CD14-positive monocyte (primary cell): Measurements from ENCODE around the gene WDR64. TPM values are rescaled to one million over a fixed set of nuclear protein-coding genes. Genes with fewer than 3 reads are reported as not detected.

Source experiments
- DNase-seq, 3 donors: peaks; one replicate each; pipeline ENCODE4 v3.0.0-alpha.2; 2011 to 2022
- H2AFZ ChIP-seq: 2 replicates; pipeline ENCODE4 v1.6.0; 2012; ENCODE audit warnings: mild to moderate bottlenecking, low read depth, low read length, inconsistent platforms; ENCODE audit not compliant: insufficient read depth, poor library complexity, severe bottlenecking
- H3K27ac ChIP-seq, 2 donors: 1 replicate in 1 of 2; 2 replicates in 1 of 2; pipeline ENCODE4 v1.5.1; 2012 to 2013; ENCODE audit warnings: low read length in 2 of 2, control low read depth in 1 of 2, inconsistent platforms in 1 of 2, low read depth in 1 of 2, mild to moderate bottlenecking in 1 of 2
- H3K27me3 ChIP-seq, 2 donors: one replicate each; pipeline versions ENCODE4 v1.6.0 to v1.6.1; 2011 to 2013; ENCODE audit warnings: low read length in 2 of 2; ENCODE audit not compliant: control insufficient read depth in 2 of 2, insufficient read depth in 2 of 2
- H3K36me3 ChIP-seq, 2 donors: replicated peaks in 1 of 2; 1 replicate in 1 of 2; 2 replicates in 1 of 2; pipeline versions ENCODE4 v1.5.1 to v1.6.1; 2012 to 2013; ENCODE audit warnings: low read length in 2 of 2, control low read depth in 1 of 2, inconsistent platforms in 1 of 2, mild to moderate bottlenecking in 1 of 2; ENCODE audit not compliant: insufficient read depth in 2 of 2, control insufficient read depth in 1 of 2
- H3K4me1 ChIP-seq, 2 donors: 1 replicate in 1 of 2; 2 replicates in 1 of 2; pipeline versions ENCODE4 v1.5.1 to v1.6.1; 2012 to 2013; ENCODE audit warnings: low read length in 2 of 2, control low read depth in 1 of 2, inconsistent platforms in 1 of 2, mild to moderate bottlenecking in 1 of 2, moderate library complexity in 1 of 2; ENCODE audit not compliant: insufficient read depth in 2 of 2, control insufficient read depth in 1 of 2
- H3K4me2 ChIP-seq: replicated peaks from 2 replicates; pipeline ENCODE3; 2012; ENCODE audit warnings: low read length, moderate library complexity, mild to moderate bottlenecking; ENCODE audit not compliant: poor library complexity, severe bottlenecking; ENCODE audit errors: extremely low read depth
- H3K4me3 ChIP-seq, 3 experiments: fragments of 200-600 bp in 1 of 3; sonication (generic) in 1 of 3; replicated peaks in 1 of 3; 1 replicate in 2 of 3; 2 replicates in 1 of 3; pipeline ENCODE4 v1.5.1; 2011 to 2013; ENCODE audit warnings: low read length in 3 of 3, mild to moderate bottlenecking in 3 of 3, control low read depth in 2 of 3, low read depth in 2 of 3, inconsistent platforms in 1 of 3, moderate library complexity in 1 of 3
- H3K79me2 ChIP-seq: 2 replicates; pipeline ENCODE4 v1.6.0; 2012; ENCODE audit warnings: mild to moderate bottlenecking, control low read depth, inconsistent platforms, low read length, moderate library complexity; ENCODE audit not compliant: insufficient read depth
- H3K9ac ChIP-seq: 2 replicates; pipeline ENCODE4 v1.6.0; 2017; ENCODE audit warnings: low read length, mild to moderate bottlenecking; ENCODE audit not compliant: insufficient read depth, poor library complexity, severe bottlenecking
- H3K9me3 ChIP-seq, 2 donors: replicated peaks in 1 of 2; 1 replicate in 1 of 2; 2 replicates in 1 of 2; pipeline versions ENCODE4 v1.5.1 to v1.6.1; 2012 to 2013; ENCODE audit warnings: low read length in 2 of 2, control low read depth in 1 of 2; ENCODE audit not compliant: control insufficient read depth in 1 of 2, insufficient read depth in 1 of 2
- H4K20me1 ChIP-seq: 2 replicates; pipeline ENCODE4 v1.6.0; 2012; ENCODE audit warnings: mild to moderate bottlenecking, low read length, control low read depth, moderate library complexity; ENCODE audit not compliant: insufficient read depth
- H3K27ac Mint-ChIP-seq, 7 donors: one replicate each; pipeline ENCODE4 v1.8.0; 2020; ENCODE audit warnings: mild to moderate bottlenecking in 7 of 7, mixed read lengths in 7 of 7, moderate library complexity in 6 of 7, inconsistent platforms in 2 of 7
- H3K27me3 Mint-ChIP-seq, 3 donors: one replicate each; pipeline ENCODE4 v1.8.0; 2021 to 2022; ENCODE audit warnings: low read depth in 3 of 3, mild to moderate bottlenecking in 3 of 3, mixed read lengths in 3 of 3, moderate library complexity in 3 of 3, inconsistent platforms in 1 of 3
- H3K36me3 Mint-ChIP-seq, 2 donors: one replicate each; pipeline ENCODE4 v1.8.0; 2020; ENCODE audit warnings: mixed read lengths in 2 of 2, inconsistent platforms in 1 of 2, mild to moderate bottlenecking in 1 of 2
- H3K4me1 Mint-ChIP-seq: one replicate; pipeline ENCODE4 v1.8.0; 2020; ENCODE audit warnings: mild to moderate bottlenecking, mixed read lengths
- H3K4me3 Mint-ChIP-seq, 2 donors: one replicate each; pipeline ENCODE4 v1.8.0; 2020; ENCODE audit warnings: mild to moderate bottlenecking in 2 of 2, mixed read lengths in 2 of 2, moderate library complexity in 1 of 2
- H3K9me3 Mint-ChIP-seq, 7 donors: one replicate each; pipeline ENCODE4 v1.8.0; 2020 to 2022; ENCODE audit warnings: mixed read lengths in 7 of 7, mild to moderate bottlenecking in 6 of 7, moderate library complexity in 6 of 7, inconsistent platforms in 2 of 7
- CTCF ChIP-seq: fragments of 200-600 bp; IDR thresholded peaks from one replicate; pipeline ENCODE4 v1.8.0; 2022; ENCODE audit warnings: antibody characterized with exemption, mild to moderate bottlenecking
- WGBS: methylation state at CpG from one replicate; pipeline ENCODE4 v1.1.5; 2013; ENCODE audit warnings: missing lambda C conversion rate; ENCODE audit not compliant: insufficient coverage; 5-methylcytosine and 5-hydroxymethylcytosine counted together
- intact Hi-C, 2 donors: fragments of 100-400 bp; cut with micrococcal nuclease; formaldehyde crosslinking; loops; one replicate each; pipeline versions ENCODE4 v1.15.0 to v1.15.1; 2023
- polyA plus RNA-seq, 3 donors: library from polyadenylated mRNA; depleted of rRNA in 1 of 3; unstranded in 2 of 3; stranded (reverse) in 1 of 3; fragments of 300-500 nt in 2 of 3; fragments of >200 nt in 1 of 3; fragmentation: Illumina TruSeq in 2 of 3; gene quantifications; 1 replicate in 2 of 3; 2 replicates in 1 of 3; pipeline ENCODE4 v1.2.3, GENCODE V29; 2012 to 2021

The WDR64 gene
- polyA plus RNA-seq, 3 donors: not detected

DNA sequence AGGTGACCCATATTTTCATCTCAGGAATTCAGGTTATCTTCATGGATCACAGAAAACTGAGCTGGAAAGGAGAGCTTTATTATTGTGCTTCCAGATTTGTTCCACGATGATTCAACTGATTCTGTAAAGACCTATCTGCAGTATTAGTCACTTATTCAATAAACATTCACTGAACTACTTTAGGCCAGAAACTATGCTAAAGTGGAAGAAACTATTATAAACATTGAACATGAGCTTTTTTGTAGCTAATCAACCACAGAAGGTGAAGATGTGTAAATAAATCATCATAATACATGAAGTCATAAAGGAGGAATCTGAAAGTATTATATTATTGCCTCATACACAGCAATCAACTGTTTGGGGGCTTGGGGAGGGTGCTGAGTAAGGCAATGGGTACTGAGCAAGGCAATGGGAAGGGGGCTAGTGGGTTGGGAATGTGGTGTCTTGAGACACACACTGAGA is 165.3 kb downstream of the WDR64 start:
- Mint-ChIP-seq H3K4me1 (peaks cover 55% of the 10 kb centered on the region), H3K27me3 (no peaks in the 10 kb centered on the region), H3K4me3 (peak overlapping the region in 1 of 2 donors; percentile 21), H3K36me3 (no peaks in the 10 kb centered on the region), H3K9me3 (no peaks in the 10 kb centered on the region), H3K27ac (peak overlapping the region; percentile 71 to 92 (median 82))
- H3K27me3 ChIP-seq: no peaks in the 10 kb centered on the region
- no peaks in the 10 kb centered on the region for H3K79me2 ChIP-seq
- no peak overlapping the region for H2AFZ ChIP-seq
- peaks cover 38 to 60% of the 10 kb centered on the region in 2 donors for H3K4me1 ChIP-seq
- no peaks in the 10 kb centered on the region for H4K20me1 ChIP-seq
- H3K4me2 ChIP-seq: peak overlapping the region; percentile 6
- H3K36me3 ChIP-seq: no peaks in the 10 kb centered on the region
- no CpG with 5 or more reads among the region's 1 CpG for WGBS
- no peak overlapping the region for H3K9ac ChIP-seq
- no peak for DNase-seq
- intact Hi-C loops: loop anchor here in 1 of 2 donors (10.0 kb wide), 1 partner anchor 283 kb away; the partner anchor contains the start of gene KMO
- H3K27ac ChIP-seq: peak overlapping the region in 1 of 2 donors; percentile 37
- no peak overlapping the region for H3K4me3 ChIP-seq
- no peaks in the 10 kb centered on the region for H3K9me3 ChIP-seq
- TF ChIP-seq CTCF: no peak

GRCh38 chr1:241817956-241818612 is 166.0 kb downstream of the WDR64 start:
- H3K27ac ChIP-seq: peak overlapping the region; percentile 19 to 37
- H3K4me3 ChIP-seq: no peak overlapping the region
- no peaks in the 10 kb centered on the region for H3K36me3 Mint-ChIP-seq
- peaks cover 31 to 53% of the 10 kb centered on the region in 2 donors for H3K4me1 ChIP-seq
- peak overlapping the region; percentile 28 for H3K4me2 ChIP-seq
- no peak overlapping the region for H3K9ac ChIP-seq
- H3K27me3 Mint-ChIP-seq: no peaks in the 10 kb centered on the region
- no peaks in the 10 kb centered on the region for H4K20me1 ChIP-seq
- TF ChIP-seq CTCF: no peak
- H3K27me3 ChIP-seq: no peaks in the 10 kb centered on the region
- H2AFZ ChIP-seq: no peak overlapping the region
- 0% methylated on average over 1 of the region's 3 CpGs for WGBS
- H3K79me2 ChIP-seq: no peaks in the 10 kb centered on the region
- H3K36me3 ChIP-seq: no peaks in the 10 kb centered on the region
- peak overlapping the region; percentile 71 to 92 (median 82) for H3K27ac Mint-ChIP-seq
- DNase-seq: peak; percentile 42 to 68 (median 48)
- no peaks in the 10 kb centered on the region for H3K9me3 Mint-ChIP-seq
- peak overlapping the region in 1 of 2 donors; percentile 26 for H3K4me3 Mint-ChIP-seq
- no peaks in the 10 kb centered on the region for H3K9me3 ChIP-seq
- H3K4me1 Mint-ChIP-seq: peaks cover 48% of the 10 kb centered on the region
- intact Hi-C loops: loop anchor here in 1 of 2 donors (10.0 kb wide), 1 partner anchor 283 kb away; the partner anchor contains the start of gene KMO
